ENCODE results near the gene DPP3. TPM values are rescaled to one million over a fixed set of nuclear protein-coding genes. Genes with fewer than 3 reads are reported as not detected.

Gene DPP3
- total RNA-seq, 1 donor from 2014 or later, result 41.3 TPM

- no peak for TF ChIP-seq CTCF (IDR thresholded peaks at IDR 0.05; ENCODE audit: unreplicated experiment)
- peaks cover 9% of the 10 kb centered on the region for H3K27me3 Mint-ChIP-seq (ENCODE audit: unreplicated experiment)
- no peak for DNase-seq (ENCODE audit: low spot score)
- H3K9me3 Mint-ChIP-seq (ENCODE audit: unreplicated experiment), result no peaks in the 10 kb centered on the region
- H3K4me3 Mint-ChIP-seq (ENCODE audit: unreplicated experiment), result no peak overlapping the region
- no peaks in the 10 kb centered on the region for H3K4me1 Mint-ChIP-seq (ENCODE audit: unreplicated experiment)
- H3K36me3 Mint-ChIP-seq (ENCODE audit: low read depth, unreplicated experiment), result no peaks in the 10 kb centered on the region
- no peak overlapping the region for H3K27ac Mint-ChIP-seq (ENCODE audit: unreplicated experiment)
These were observed 75.9 kb downstream of the DPP3 start for GRCh38 chr11:66556086-66556485.

- Mint-ChIP-seq H3K36me3 (ENCODE audit: low read depth, unreplicated experiment) (no peaks in the 10 kb centered on the region), H3K4me1 (ENCODE audit: unreplicated experiment) (no peaks in the 10 kb centered on the region), H3K27me3 (ENCODE audit: unreplicated experiment) (peaks cover 9% of the 10 kb centered on the region), H3K4me3 (ENCODE audit: unreplicated experiment) (no peak overlapping the region), H3K27ac (ENCODE audit: unreplicated experiment) (no peak overlapping the region), H3K9me3 (ENCODE audit: unreplicated experiment) (no peaks in the 10 kb centered on the region)
- no peak for DNase-seq (ENCODE audit: low spot score)
- no peak for TF ChIP-seq CTCF (IDR thresholded peaks at IDR 0.05; ENCODE audit: unreplicated experiment)
These were observed 77.6 kb downstream of the DPP3 start for GRCh38 chr11:66557733-66558326.

Other genes with a start within 250 kb of the DPP3 start
- 35.1 TPM for gene KLC2, start 222.7 kb upstream of the DPP3 start, total RNA-seq (ENCODE audit: unreplicated experiment)
- gene RAB1B, start 211.8 kb upstream of the DPP3 start, total RNA-seq (ENCODE audit: unreplicated experiment), result 189 TPM
- 1.9 TPM for gene CNIH2, start 202.3 kb upstream of the DPP3 start, total RNA-seq (ENCODE audit: unreplicated experiment)
- 48.0 TPM for gene YIF1A, start 191.3 kb upstream of the DPP3 start, total RNA-seq (ENCODE audit: unreplicated experiment)
- not detected for gene TMEM151A, start 188.5 kb upstream of the DPP3 start, total RNA-seq (ENCODE audit: unreplicated experiment)
- gene CD248, start 163.4 kb upstream of the DPP3 start, total RNA-seq (ENCODE audit: unreplicated experiment), result 2.9 TPM
- 4.8 TPM for gene RIN1, start 144.0 kb upstream of the DPP3 start, total RNA-seq (ENCODE audit: unreplicated experiment)
- 38.4 TPM for gene BRMS1, start 135.3 kb upstream of the DPP3 start, total RNA-seq (ENCODE audit: unreplicated experiment)
- 21.4 TPM for gene B4GAT1, start 132.8 kb upstream of the DPP3 start, total RNA-seq (ENCODE audit: unreplicated experiment)
- gene SLC29A2, start 108.7 kb upstream of the DPP3 start, total RNA-seq (ENCODE audit: unreplicated experiment), result 5.7 TPM
- not detected for gene NPAS4, start 59.4 kb upstream of the DPP3 start, total RNA-seq (ENCODE audit: unreplicated experiment)
- 73.0 TPM for gene MRPL11, start 41.6 kb upstream of the DPP3 start, total RNA-seq (ENCODE audit: unreplicated experiment)
- 2.0 TPM for gene PELI3, start 13.5 kb upstream of the DPP3 start, total RNA-seq (ENCODE audit: unreplicated experiment)
- 35.8 TPM for gene BBS1, start 30.2 kb downstream of the DPP3 start, total RNA-seq (ENCODE audit: unreplicated experiment)
- 10.3 TPM for gene ZDHHC24, start 65.6 kb downstream of the DPP3 start, total RNA-seq (ENCODE audit: unreplicated experiment)
- gene ACTN3, start 66.5 kb downstream of the DPP3 start, total RNA-seq (ENCODE audit: unreplicated experiment), result 0.21 TPM
- 9.2 TPM for gene CTSF, start 88.2 kb downstream of the DPP3 start, total RNA-seq (ENCODE audit: unreplicated experiment)
- gene CCDC87, start 112.6 kb downstream of the DPP3 start, total RNA-seq (ENCODE audit: unreplicated experiment), result 0.54 TPM
- gene CCS, start 112.8 kb downstream of the DPP3 start, total RNA-seq (ENCODE audit: unreplicated experiment), result 51.2 TPM
- gene RBM14, start 136.2 kb downstream of the DPP3 start, total RNA-seq (ENCODE audit: unreplicated experiment), result 84.2 TPM
- gene RBM4, start 158.3 kb downstream of the DPP3 start, total RNA-seq (ENCODE audit: unreplicated experiment), result 187 TPM
- gene RBM4B, start 197.5 kb downstream of the DPP3 start, total RNA-seq (ENCODE audit: unreplicated experiment), result 29.3 TPM
- 17.1 TPM for gene SPTBN2, start 248.8 kb downstream of the DPP3 start, total RNA-seq (ENCODE audit: unreplicated experiment)

Measured in endothelial cell (in vitro differentiated cells).